IPS-18c (cell line): ENCODE measurements around the gene ERMP1.
"Not testable (repeated sequence)": the region's sequence is repeated elsewhere in the genome, so short reads cannot be mapped to it uniquely, and the experiment has no call there.

Source experiments
- H3K4me3 ChIP-seq: 2 replicates; pipeline ENCODE4 v1.7.0; 2013; ENCODE audit warnings: low read depth, mild to moderate bottlenecking, low read length, moderate library complexity; ENCODE audit not compliant: insufficient read depth
- H3K9me3 ChIP-seq: one replicate; pipeline ENCODE4 v1.6.1; 2013; ENCODE audit warnings: mild to moderate bottlenecking, low read length, moderate library complexity; ENCODE audit not compliant: control insufficient read depth, insufficient read depth

The ERMP1 gene

DNA sequence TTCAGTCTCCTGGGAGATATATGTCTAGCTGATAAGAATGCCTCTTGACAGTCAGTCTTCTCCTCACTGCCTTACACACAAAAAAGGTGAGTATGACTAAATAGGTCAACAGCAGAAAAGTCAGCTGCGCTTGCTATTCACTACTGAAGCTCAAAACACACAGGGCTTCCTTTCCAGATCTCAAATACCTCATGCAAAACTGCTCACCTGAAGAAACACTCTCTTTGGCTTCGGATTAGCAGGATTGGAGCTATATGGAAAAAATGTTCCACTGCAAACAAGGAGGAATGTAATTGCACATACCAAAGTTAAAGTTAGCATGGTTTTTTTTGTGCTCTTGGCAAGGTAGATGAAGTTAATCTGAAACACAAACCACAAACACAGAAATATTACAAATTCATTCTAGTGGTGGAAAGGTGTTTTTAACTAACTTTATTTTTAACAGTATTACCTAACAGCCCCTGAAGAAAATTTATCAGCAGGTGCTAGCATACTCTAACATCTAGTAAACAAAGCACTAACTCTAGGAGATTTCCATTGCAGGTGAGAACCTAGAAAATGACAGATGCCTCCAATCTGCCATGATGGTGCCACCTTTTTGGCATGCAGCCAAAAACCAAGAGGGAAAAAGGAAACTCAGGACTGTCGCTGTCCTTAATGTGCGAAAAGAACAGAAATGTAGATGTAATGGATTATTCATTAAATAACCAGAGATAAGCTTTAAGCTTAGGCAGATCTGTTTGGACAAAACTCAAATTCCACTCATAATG lies 31.8 kb downstream of the ERMP1 start:
- Histone ChIP-seq H3K4me3 (no peak overlapping the region), H3K9me3 (no peaks in the 10 kb centered on the region)

DNA sequence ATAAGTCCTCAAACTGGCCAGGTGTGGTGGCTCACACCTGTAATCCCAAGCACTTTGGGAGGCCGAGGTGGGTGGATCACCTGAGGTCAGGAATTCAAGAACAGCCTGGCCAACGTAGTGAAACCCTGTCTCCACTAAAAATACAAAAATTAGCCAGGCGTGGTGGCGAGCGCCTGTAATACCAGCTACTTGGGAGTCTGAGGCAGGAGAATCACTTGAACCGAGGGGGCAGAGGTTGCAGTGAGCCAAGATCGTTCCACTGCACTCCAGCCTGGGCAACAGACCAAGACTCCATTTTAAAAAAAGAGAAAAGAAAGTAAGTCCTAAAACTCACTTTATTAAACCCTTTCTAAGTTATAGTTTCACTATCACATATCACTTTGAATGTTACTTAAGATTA lies 32.5 kb downstream of the ERMP1 start:
- H3K4me3 ChIP-seq, H3K9me3 ChIP-seq: not testable (repeated sequence)

DNA sequence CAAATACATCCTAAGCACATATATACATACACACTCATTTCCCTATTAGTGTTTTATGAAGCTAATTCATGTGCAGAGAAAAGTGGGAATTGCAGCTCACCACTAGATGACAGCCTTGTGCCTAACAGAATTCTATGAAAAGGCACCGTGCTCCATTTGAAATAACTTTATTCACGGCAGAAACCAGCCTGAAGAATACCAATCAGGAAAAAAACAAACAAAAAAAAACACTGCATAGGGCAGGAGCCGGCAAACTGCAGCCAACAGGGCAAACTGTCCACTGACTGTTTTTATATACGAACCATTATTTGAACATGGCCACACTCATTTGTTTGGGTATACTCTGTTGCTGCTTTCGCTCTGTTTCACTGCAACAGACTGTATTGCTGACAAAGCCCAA lies 33.6 kb downstream of the ERMP1 start:
- H3K4me3 ChIP-seq: no peak overlapping the region
- H3K9me3 ChIP-seq: no peaks in the 10 kb centered on the region

DNA sequence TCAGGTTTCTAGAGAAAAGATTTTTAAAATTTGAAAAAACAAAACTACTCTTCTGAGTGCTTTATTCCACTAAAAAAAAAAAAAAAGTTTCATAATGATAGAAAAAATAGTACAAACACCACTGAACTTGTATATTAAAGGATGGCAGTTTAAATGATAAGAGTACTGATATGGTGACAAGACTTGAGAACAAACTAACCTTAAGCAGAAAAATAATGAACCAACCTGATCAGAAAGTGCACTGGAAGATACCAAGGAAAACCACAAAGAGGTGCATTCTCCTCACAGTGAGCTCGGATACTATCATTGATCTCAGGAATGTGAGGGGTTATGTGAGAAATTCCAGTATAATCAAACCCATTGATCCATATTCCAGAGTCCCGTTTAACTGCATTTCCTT lies 34.3 kb downstream of the ERMP1 start:
- H3K9me3 ChIP-seq: no peaks in the 10 kb centered on the region

DNA sequence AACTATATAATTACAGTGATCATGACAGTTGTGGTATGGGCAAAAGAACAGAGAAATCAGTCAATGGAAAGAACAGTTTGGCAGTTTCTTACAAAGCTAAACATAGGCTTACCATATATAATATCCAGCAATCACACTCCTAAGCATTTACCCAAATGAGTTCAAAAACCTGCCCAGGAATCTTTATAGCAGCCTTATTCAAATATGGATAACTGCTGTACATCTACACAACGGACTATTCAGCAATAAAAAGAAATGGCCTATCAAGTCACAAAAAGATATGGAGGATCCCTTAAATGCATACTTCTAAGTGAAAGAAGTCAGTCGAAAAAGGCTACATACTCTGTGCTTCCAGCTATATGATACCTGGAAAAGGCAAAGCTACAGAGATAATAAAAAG lies 36.6 kb downstream of the ERMP1 start:
- Histone ChIP-seq H3K4me3 (no peak overlapping the region), H3K9me3 (no peaks in the 10 kb centered on the region)

More for the DNA sequence above, 34.3 kb downstream of the ERMP1 start:
- H3K4me3 ChIP-seq: no peak overlapping the region

DNA sequence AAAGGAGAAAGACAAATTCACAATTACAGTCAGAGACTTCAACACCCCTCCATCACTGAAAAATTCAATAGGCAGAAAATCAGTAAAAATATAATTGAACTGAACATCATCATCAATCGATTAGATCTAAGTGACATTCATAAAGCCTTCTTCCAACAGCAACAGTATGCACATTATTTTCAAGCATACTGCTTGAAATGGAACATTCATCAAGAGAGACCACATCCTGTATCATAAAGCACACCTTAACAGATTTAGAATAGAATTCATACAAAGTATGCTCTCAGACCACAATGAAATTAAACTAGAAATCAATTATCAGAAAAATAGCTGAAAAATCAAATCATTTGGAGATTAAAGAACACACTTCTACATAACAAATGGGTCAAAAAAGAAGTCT lies 39.1 kb downstream of the ERMP1 start:
- no peaks in the 10 kb centered on the region for H3K9me3 ChIP-seq
- H3K4me3 ChIP-seq: no peak overlapping the region

DNA sequence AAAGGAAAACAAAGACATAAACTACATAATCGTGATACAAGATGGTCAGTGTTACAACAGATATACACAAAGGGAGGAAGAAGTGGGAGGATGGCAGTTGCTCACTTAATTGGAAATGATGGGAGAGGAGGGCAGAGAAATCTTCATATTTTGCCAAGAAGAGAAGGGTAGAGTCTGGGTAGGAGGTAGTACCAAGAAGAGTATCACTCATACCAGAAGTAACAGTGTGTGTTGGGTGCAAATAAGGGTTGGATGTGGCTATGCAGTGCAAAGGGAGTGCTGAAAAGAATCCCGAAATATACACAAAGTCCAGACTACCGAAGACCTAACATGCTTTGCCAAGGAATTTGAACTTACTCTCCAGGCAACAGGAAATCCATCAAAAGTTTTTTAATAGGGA lies 41.0 kb downstream of the ERMP1 start:
- H3K4me3 ChIP-seq: no peak overlapping the region
- H3K9me3 ChIP-seq: no peaks in the 10 kb centered on the region

DNA sequence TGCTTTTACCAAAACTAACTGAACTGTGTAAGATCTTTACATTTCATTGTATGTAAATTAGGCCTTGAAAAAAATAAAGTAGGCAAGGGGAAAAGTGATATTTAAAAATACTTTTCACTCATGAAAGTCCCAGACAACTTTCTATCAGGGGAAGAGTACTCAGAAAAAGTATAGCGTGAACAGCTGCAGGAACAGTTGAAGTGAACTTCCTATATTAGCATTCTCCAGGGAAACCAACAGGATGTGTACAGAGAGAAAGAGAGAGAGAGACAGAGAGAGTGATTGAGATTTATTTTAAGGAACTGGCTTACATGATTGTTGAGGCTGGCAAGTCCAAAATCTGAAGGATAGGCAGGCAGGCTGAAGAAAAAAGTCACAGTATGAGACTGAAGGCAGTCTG lies 42.0 kb downstream of the ERMP1 start:
- Histone ChIP-seq H3K4me3 (no peak overlapping the region), H3K9me3 (no peaks in the 10 kb centered on the region)

DNA sequence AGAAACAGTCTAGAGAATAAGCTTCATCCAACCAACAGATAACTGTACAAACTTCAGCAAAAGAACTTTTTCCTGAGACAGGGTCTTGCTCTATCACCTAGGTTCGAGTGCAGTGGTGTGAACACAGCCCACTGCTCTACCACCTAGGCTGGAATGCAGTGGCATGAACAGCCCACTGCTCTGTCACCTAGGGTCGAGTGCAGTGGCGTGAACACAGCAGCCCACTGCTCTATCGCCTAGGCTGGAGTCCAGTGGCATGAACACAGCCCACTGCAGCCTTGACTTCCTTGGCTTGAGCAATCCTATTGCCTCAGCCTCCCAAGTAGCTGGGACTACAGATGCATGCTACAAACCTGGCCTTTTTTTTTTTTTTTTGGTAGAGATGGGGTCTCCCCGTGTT lies 43.4 kb downstream of the ERMP1 start:
- Histone ChIP-seq H3K4me3 (no peak overlapping the region), H3K9me3 (no peaks in the 10 kb centered on the region)

DNA sequence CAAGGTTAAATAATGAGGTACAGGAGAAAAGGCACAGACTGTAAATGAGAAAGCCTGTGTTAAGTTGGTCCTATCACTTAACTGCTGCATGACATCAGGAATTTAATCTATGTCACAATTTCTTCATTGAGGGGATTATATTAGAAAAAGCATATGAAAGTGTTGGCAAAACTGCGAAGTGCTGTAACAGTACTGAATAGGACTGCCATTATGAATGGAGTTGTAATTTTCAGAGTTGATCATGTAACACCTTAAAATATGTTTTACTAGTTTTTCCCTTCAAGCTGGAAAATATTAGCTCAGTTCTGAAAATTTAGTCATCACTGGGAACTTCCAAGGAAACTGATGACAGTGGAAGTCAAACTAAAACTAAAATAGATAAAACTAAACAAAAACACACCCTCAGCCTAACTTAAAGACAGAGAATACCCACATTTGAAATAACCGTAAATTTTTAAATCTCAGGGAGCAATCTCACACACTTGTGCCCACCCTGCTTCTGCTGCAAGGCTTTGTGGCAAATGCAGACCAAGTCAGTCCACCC lies 45.1 kb downstream of the ERMP1 start:
- no peak overlapping the region for H3K4me3 ChIP-seq
- H3K9me3 ChIP-seq: peaks cover 2% of the 10 kb centered on the region

DNA sequence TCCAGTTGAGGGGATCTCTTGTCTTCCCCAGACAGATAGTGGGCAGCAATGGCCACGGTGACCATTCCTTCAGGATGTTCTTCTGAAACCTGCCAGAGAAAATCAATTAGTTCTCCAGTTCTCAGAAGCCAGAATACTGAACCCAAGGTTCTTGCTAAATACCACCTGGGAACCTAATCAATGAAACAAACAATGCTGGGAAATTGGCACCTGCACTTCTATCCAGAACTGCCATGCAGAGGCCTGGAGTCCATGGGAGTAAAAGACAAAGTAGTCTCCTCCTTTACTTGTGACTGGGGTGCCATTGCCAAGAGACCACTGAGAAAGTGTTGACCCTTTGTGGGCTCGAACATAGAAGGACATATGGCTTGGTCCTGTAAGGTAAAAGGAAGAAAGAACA lies 45.7 kb downstream of the ERMP1 start:
- H3K9me3 ChIP-seq: peaks cover 2% of the 10 kb centered on the region

DNA sequence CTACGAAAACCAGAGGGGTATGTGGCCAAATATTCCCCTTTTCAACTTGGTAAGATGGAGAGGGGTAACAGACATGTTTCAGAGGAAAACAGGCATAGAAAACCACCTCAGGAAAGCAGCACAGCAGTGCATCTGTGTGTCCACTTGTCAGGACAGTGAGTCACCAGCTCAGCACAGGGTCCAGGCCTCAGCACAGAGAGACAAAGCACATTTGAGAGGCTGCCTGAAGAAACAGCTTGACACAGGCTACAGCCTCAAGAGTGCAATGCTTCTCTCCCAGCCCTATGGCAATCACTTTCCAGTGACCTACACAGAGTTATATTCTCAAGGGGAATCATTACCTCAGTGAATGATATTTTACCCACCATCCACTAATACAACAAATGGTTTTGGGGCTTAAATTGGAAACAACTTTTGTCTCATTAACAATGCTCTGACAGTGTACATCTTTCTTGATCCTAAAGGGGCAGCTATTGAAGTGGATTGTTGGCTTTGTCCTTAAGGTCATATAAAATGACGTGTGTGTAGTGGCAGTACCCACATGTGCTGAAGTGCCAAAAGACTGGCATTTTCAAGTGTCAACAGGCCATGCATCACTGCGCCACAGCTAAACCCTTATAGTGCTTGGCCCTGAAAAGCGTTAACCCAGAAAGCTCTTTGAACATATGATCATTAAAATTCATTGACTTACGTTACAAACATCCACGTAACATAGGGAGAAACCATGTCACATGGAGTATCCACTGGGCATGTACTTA lies 46.4 kb downstream of the ERMP1 start:
- Histone ChIP-seq H3K4me3 (no peak overlapping the region), H3K9me3 (peaks cover 2% of the 10 kb centered on the region)

More for the DNA sequence above, 45.7 kb downstream of the ERMP1 start:
- no peak overlapping the region for H3K4me3 ChIP-seq

DNA sequence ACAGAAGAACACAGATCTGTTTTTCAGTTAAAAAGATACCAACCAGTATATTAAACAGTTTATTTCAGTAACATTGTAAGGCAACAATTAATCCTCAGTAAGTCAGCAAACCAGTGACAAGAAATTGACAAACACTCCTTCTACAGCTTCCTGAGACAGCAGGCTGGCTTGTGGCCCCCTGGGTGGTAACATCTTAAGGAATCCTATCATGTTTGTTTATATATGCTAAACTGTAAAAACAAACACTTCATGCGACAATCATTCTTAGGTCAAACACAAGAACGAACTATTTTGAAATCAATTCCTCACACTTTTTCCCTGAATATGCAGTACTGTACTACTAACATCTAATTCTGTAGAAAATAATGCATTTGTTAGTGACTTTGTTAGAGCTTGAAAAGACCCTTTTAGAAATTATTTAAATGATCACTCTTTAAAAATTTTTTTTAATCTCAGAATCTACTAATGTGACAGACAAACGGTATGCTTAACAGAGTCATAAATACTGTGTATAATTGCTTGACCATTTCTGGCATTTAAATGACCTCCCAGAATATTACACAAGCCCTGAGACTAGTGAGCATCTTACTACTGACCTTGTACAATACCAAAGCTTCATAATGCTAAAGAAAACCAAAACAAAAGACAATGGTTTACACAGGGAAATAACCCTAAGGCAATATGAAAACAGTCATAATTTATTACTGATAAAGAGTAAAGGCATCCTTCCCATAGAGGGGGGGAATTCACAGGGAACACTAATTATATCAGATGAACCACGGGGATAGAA lies 48.2 kb downstream of the ERMP1 start:
- no peak overlapping the region for H3K4me3 ChIP-seq
- H3K9me3 ChIP-seq: peaks cover 2% of the 10 kb centered on the region

DNA sequence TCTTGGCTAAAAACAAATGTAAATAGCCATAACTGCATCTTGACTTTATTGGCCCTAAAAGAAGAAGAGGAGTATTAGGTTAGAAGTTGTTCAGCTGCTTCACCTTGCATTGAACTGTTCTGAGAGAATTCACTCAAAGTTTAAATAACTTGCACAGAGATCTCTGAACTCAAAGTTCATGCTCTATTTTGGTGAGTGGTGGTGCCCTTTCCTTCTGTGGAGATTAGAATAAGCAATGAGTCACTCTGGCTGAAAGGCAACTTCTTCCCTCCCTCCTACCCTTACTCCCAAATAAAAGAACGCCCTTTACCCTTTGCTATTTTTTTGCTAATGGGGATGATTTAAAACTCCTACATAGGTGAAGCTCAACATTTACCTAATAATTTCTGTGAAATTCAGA lies 48.9 kb downstream of the ERMP1 start:
- Histone ChIP-seq H3K9me3 (peaks cover 8% of the 10 kb centered on the region), H3K4me3 (no peak overlapping the region)

DNA sequence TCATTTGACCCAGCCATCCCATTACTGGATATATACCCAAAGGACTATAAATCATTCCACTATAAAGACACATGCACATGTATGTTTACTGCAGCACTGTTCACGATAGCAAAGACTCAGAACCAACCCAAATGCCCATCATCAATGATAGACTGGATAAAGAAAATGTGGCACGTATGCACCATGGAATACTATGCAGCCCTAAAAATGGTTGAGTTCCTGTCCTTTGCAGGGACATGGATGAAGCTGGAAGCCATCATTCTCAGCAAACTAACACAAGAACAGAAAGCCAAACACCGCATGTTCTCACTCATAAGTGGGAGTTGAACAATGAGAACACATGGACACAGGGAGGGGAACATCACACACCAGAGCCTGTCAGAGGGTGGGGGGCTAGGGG lies 49.5 kb downstream of the ERMP1 start:
- H3K4me3 ChIP-seq, H3K9me3 ChIP-seq: not testable (repeated sequence)

DNA sequence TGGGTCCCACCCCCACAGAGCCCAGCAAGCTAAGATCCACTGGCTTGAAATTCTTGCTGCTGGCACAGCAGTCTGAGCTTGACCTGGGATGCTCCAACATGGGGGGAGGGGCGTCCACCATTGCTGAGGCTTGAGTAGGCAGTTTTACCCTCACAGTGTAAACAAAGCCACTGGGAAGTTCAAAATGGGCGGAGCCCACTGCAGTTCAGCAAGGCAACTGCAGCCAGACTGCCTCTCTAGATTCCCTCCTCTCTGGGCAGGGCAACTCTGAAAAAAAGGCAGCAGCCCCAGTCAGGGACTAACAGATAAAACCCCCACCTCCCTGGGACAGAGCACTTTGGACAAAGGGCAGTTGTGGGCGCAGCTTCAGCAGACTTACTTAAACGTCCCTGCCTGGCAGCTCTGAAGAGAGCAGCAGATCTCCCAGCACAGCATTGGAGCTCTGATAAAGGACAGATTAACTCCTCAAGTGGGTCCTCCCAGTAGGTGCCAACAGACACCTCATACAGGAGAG lies 53.2 kb downstream of the ERMP1 start:
- not testable (repeated sequence) for H3K9me3 ChIP-seq, H3K4me3 ChIP-seq

DNA sequence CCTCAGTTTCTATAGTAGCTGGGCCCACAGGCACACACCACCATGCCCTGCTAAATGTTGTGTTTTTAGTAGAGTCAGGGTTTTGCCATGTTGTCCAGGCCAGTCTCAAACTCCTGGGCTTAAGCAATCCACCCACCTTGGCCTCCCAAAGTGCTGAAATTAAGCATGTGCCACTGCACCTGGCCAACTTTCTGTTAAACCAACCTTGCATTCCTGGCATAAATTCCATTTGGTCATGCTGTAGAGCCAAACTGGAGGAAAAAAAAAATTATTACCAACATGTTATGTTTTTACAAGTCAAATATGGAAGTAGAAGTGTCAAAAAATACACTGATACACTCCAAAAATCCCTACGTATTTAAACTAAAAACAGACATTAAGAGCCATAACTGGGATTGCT lies 54.1 kb downstream of the ERMP1 start:
- H3K9me3 ChIP-seq: peaks cover 8% of the 10 kb centered on the region
- no peak overlapping the region for H3K4me3 ChIP-seq
